Mesothelial cell of epicardium (in vitro differentiated cells): ENCODE data around the gene ZNF618. TPM values are rescaled to one million over a fixed set of nuclear protein-coding genes. Genes with fewer than 3 reads are reported as not detected.

ENCODE experiments used
- DNase-seq, 2 experiments: peaks; one replicate each; pipeline ENCODE4 v3.0.0; 2021; ENCODE audit warnings: low spot score in 2 of 2; ENCODE audit not compliant: unreplicated experiment in 2 of 2
- H3K27ac Mint-ChIP-seq: 2 replicates; pipeline ENCODE4 v1.8.0; 2021; ENCODE audit warnings: mixed read lengths
- H3K27me3 Mint-ChIP-seq: 2 replicates; pipeline ENCODE4 v1.8.0; 2021; ENCODE audit warnings: low read depth, mixed read lengths
- H3K36me3 Mint-ChIP-seq: 2 replicates; pipeline ENCODE4 v1.8.0; 2021; ENCODE audit warnings: mixed read lengths
- H3K4me1 Mint-ChIP-seq: 2 replicates; pipeline ENCODE4 v1.8.0; 2021; ENCODE audit warnings: mixed read lengths
- H3K4me3 Mint-ChIP-seq: 2 replicates; pipeline ENCODE4 v1.8.0; 2021; ENCODE audit warnings: mild to moderate bottlenecking, moderate library complexity, mixed read lengths
- H3K9me3 Mint-ChIP-seq: 2 replicates; pipeline ENCODE4 v1.8.0; 2021; ENCODE audit warnings: mixed read lengths
- total RNA-seq: library from RNA; stranded (reverse); gene quantifications from 3 replicates; pipeline ENCODE4 v1.2.1, GENCODE V29; 2021
- TF ChIP-seq, protein P1 (sequence below): fragments of 200-600 bp; sonication (generic); IDR thresholded peaks from one replicate; pipeline ENCODE4 v1.5.0; 2021; ENCODE audit warnings: antibody characterized with exemption; ENCODE audit not compliant: unreplicated experiment

Gene ZNF618
- total RNA-seq, 1 donor from 2014 or later, result 78.9 TPM

DNA sequence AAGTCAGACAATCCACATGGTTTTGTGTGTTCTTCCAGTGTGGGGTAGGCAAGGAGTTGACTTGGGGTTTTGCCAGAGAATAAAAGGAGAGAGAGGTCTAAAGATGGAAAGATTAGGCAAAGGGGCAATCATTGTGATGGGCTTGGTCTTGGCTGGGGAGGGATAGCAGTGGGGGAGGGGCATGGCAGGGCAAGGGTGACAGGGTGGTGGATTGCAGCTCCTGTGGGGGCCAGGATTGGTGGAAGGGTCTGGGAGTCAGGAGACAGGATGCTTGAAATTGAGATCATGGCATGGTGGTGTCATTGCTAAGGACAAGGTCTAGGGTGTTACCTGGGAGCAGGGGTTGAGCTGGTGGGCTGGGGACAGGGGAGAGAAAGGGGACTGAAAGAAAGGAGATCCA, 57.6 kb downstream of the ZNF618 start:
- TF ChIP-seq, protein P1, sequence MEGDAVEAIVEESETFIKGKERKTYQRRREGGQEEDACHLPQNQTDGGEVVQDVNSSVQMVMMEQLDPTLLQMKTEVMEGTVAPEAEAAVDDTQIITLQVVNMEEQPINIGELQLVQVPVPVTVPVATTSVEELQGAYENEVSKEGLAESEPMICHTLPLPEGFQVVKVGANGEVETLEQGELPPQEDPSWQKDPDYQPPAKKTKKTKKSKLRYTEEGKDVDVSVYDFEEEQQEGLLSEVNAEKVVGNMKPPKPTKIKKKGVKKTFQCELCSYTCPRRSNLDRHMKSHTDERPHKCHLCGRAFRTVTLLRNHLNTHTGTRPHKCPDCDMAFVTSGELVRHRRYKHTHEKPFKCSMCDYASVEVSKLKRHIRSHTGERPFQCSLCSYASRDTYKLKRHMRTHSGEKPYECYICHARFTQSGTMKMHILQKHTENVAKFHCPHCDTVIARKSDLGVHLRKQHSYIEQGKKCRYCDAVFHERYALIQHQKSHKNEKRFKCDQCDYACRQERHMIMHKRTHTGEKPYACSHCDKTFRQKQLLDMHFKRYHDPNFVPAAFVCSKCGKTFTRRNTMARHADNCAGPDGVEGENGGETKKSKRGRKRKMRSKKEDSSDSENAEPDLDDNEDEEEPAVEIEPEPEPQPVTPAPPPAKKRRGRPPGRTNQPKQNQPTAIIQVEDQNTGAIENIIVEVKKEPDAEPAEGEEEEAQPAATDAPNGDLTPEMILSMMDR, result no peak
- Mint-ChIP-seq H3K9me3 (peaks cover 11% of the 10 kb centered on the region), H3K27ac (no peak overlapping the region), H3K4me3 (no peak overlapping the region), H3K4me1 (peaks cover 14% of the 10 kb centered on the region), H3K27me3 (no peaks in the 10 kb centered on the region), H3K36me3 (peaks cover 10% of the 10 kb centered on the region)
- DNase-seq, result peak in 1 of 2 experiments; percentile 17

DNA sequence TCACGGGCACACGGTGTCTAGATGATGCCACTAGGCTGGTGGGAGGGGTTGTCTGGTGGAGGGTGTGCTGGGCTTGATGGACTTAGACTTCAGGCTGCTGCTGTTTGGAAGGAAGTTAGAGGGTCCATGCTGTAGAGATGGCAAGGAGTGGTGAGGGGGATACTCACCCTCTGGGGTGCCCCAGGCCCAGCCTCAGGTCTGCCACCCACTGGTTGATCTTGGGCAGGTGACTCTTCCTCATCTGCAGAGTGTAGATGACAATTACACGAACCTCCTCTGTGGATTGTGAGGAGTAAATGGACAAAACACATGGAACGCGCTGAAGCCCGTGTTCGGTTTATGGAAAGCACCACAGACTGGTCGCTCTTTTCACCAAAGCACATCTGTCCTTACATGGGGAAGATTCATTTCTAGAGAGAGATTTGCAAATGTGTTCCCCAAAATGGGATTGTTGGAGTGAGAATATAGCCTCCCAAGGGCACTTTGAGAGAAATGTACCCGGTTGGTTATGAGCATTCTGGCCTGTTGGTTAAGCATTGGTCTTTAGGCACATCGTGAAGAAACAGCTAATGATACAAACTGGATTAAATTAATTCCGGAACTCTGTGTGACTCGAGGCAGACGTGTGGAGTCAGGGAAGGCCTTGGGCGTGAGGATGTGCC, 58.2 kb downstream of the ZNF618 start:
- peak in 1 of 2 experiments; percentile 25 for DNase-seq
- TF ChIP-seq, protein P1, result no peak
- Mint-ChIP-seq H3K27ac (no peak overlapping the region), H3K36me3 (peaks cover 7% of the 10 kb centered on the region), H3K27me3 (no peaks in the 10 kb centered on the region), H3K4me3 (no peak overlapping the region), H3K4me1 (peaks cover 14% of the 10 kb centered on the region), H3K9me3 (peaks cover 8% of the 10 kb centered on the region)

DNA sequence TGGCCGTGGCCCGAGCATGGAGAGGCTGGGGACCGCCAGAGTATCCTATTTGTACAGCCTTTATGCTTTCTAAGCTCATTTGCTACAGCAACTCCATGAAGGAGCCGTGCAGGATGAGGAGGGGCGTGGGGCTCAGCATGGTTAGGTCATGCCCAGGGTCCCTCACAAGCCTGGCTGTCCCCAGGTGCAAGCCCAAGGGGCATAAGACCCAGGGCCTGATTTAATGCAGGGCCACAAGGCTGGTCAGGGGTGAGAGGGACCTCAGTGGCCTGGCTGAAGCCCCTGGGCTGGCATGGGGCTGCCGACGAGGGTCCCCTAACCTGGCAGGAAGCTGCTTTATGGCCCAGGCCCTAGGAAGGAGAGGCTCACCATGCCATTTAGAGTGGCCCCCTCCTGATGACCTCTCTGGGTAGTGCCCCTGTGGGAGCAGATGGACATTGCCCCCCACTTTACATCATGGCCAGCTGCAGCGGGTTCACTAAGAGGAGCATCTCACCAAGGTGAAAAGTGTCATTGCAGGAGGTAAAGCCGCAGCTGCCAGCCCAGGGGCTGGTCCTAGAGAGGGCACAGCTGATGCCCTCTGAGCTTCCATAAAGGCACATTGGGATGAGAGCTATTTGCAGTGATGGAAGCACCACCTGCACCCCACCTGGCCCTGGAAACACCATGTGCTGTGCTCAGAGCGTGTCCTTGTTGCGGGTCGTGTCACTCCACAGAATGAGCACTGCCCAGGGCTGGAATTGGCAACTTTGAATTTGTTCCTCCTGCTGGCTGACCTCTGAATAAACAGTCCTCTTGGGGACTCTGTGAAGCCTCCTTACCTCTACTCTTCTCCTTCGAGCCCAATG, 58.9 kb downstream of the ZNF618 start:
- peak in 1 of 2 experiments; percentile 29 for DNase-seq
- Mint-ChIP-seq H3K27ac (no peak overlapping the region), H3K4me1 (peaks cover 10% of the 10 kb centered on the region), H3K4me3 (no peak overlapping the region), H3K9me3 (peaks cover 3% of the 10 kb centered on the region), H3K36me3 (peaks cover 8% of the 10 kb centered on the region), H3K27me3 (no peaks in the 10 kb centered on the region)
- TF ChIP-seq, protein P1, result no peak

DNA sequence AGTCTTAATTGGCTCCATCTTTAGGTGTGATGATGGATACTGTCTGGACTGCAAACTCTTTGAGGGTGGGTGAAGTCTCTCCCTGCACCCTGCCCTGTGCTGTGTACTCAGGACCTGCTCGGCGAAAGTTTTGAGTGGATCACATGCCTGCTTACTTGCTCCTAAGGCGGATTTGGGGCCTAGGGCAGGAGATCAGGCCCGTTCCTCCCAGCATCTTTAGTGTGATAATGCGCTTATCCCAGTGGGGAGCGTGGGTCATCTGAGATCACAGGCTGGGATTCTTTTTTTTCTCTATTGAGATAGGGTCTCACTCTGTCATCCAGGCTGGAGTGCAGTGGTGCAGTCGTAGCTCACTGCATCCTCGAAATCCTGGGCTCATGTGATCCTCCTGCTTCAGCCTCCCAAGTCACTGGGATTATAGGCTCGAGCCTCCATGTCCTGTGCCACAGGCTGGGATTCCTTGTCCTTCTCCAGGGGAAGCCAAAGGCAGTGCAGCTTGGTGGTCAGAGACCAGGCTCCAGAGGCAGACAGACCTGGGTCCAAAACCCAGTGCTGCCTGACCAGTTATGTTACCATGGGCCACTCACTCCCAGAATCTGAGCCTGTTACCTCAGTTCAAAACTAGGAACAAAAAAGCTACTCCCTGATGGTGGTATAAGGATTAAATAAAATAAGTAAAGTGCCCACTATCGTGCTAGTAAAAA, 59.7 kb downstream of the ZNF618 start:
- Mint-ChIP-seq H3K9me3 (peaks cover 11% of the 10 kb centered on the region), H3K4me3 (no peak overlapping the region), H3K36me3 (peaks cover 14% of the 10 kb centered on the region), H3K4me1 (peaks cover 10% of the 10 kb centered on the region), H3K27me3 (no peaks in the 10 kb centered on the region), H3K27ac (no peak overlapping the region)
- TF ChIP-seq, protein P1, result no peak
- peak in 1 of 2 experiments; percentile 14 for DNase-seq

DNA sequence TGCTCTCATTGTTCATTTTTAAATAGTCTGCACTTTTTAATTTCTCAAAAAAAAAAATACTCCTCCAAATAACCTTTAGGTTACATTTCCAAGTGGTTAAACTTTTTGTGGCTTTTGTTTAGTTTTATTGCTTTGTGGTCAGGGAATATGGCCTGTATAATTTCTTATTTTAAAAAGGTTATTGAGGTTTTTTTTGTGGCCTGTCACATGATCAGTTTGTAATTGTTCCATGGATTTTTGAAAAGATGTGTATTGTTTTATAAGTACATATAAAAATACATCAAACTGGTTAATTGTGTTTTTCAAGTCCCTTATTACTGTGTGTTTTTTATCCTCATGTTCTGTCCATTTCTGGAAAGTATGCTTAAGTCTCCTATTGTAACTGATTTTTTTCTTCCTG, 64.0 kb downstream of the ZNF618 start:
- TF ChIP-seq, protein P1, result no peak
- Mint-ChIP-seq H3K4me1 (peaks cover 10% of the 10 kb centered on the region), H3K4me3 (no peak overlapping the region), H3K9me3 (peaks cover 17% of the 10 kb centered on the region), H3K36me3 (peaks cover 37% of the 10 kb centered on the region), H3K27ac (no peak overlapping the region), H3K27me3 (no peaks in the 10 kb centered on the region)
- DNase-seq, result no peak
